ENCODE results near the gene RAP1GDS1. TPM values are rescaled to one million over a fixed set of nuclear protein-coding genes. Genes with fewer than 3 reads are reported as not detected.

RAP1GDS1 gene
- total RNA-seq, 1 experiment from 2014 or later: 40.8 TPM

DNA sequence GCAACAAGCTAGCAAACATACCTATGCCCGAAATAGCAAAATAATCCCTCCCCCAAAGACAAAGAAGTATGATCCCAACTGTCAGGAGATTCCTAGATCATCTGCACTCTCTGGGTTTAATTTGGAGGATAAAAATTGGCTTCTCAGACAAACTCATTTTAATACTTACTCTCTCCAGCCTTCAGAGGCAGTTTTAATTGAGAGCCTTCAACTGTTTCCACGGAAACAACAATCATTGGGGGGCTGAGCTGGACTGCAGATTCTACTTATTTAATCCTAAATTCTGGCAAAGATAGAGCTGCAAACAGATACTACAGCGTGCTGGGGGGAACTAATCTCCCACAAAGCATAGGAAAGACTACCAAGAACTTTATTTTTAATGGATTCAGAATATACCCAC lies 229.1 kb downstream of the RAP1GDS1 start (continued):
- TF ChIP-seq ZFX (IDR thresholded peaks at IDR 0.05): no peak
- TF ChIP-seq, protein P1, sequence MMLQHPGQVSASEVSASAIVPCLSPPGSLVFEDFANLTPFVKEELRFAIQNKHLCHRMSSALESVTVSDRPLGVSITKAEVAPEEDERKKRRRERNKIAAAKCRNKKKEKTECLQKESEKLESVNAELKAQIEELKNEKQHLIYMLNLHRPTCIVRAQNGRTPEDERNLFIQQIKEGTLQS (IDR thresholded peaks at IDR 0.05): no peak
- TF ChIP-seq JUND (IDR thresholded peaks at IDR 0.05): no peak
- TF ChIP-seq, protein P2, sequence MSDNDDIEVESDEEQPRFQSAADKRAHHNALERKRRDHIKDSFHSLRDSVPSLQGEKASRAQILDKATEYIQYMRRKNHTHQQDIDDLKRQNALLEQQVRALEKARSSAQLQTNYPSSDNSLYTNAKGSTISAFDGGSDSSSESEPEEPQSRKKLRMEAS (IDR thresholded peaks at IDR 0.05): no peak

DNA sequence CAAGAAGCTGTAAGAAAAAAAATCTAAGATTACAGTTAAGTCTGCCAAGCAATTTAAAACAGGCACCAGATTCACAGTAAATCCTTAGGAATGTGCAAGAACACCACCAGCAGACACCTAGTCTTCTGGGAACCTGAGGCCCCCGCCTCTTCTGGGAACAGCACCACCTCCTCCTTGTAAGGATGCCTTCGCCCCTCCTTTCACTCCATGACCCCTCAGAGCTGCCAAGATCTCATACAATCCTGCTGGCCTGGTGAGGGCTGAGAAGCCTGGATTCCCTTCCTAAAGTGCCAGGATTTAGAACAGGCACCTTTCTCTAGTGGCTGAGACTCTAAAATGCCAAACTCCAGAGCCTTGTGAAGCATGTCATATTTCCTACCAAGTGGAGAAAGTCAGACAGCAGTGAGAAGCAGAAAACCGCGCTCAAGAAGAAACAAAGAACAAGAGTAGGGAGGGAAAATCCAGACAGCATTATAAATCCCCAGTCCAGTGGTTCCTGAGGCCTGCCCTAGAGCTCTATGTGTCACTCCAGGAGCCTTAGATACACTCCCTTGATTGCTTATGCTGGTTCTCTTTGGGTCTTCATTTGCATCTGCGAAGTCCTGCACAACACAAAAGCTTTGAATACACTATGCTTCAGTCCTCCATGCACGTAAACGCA lies 230.8 kb downstream of the RAP1GDS1 start:
- DNase-seq (ENCODE audit: low read depth, low spot score): no peak

More for the DNA sequence above, 230.8 kb downstream of the RAP1GDS1 start:
- no peaks in the 10 kb centered on the region for H3K36me3 ChIP-seq (ENCODE audit: control insufficient read depth in 1 of 2, insufficient read depth in 2 of 2, low read length in 2 of 2)
- no peak overlapping the region for H3K9ac ChIP-seq (ENCODE audit: low read length)
- ChIA-PET POLR2A (no interaction called here), CTCF (no interaction called here), RAD21 (ENCODE audit: low non-redundant PET in 1 of 2, low total read pairs in 2 of 2, uncharacterized antibody in 2 of 2, unreplicated experiment in 2 of 2) (no interaction called here)
- H3K4me1 ChIP-seq (ENCODE audit: control insufficient read depth in 1 of 2, insufficient read depth in 2 of 2, low read length in 2 of 2): peaks cover 0 to 10% of the 10 kb centered on the region in 2 experiments; a peak in 1 of 4 replicates
- H2AFZ ChIP-seq (ENCODE audit: low read depth, low read length, poor library complexity, severe bottlenecking): no peak overlapping the region
- no peak overlapping the region for H3K4me2 ChIP-seq (ENCODE audit: low read length)
- ATAC-seq: no peak
- H3K79me2 ChIP-seq (ENCODE audit: insufficient read depth, low read length): peaks cover 63% of the 10 kb centered on the region
- H3K27me3 ChIP-seq (ENCODE audit: insufficient read depth, low read length): no peaks in the 10 kb centered on the region
- no peak overlapping the region for H3K4me3 ChIP-seq (replicated peaks in 1 of 2; ENCODE audit: low read depth in 1 of 2, low read length in 2 of 2)
- no peak overlapping the region for H3K27ac ChIP-seq (ENCODE audit: low read depth, low read length)
- BruUV-seq (replicated peaks): no TSS peak
- intact Hi-C loops (cut with micrococcal nuclease): no loop called here
- no peaks in the 10 kb centered on the region; the same call in 1 of the 2 replicates for H4K20me1 ChIP-seq (ENCODE audit: insufficient read depth)
- H3K9me2 ChIP-seq (ENCODE audit: insufficient read depth): no peaks in the 10 kb centered on the region
- no peaks in the 10 kb centered on the region for H3K9me3 ChIP-seq (ENCODE audit: control insufficient read depth in 1 of 2, insufficient read depth in 1 of 2, low read depth in 1 of 2, low read length in 2 of 2)
- TF ChIP-seq, protein P3, sequence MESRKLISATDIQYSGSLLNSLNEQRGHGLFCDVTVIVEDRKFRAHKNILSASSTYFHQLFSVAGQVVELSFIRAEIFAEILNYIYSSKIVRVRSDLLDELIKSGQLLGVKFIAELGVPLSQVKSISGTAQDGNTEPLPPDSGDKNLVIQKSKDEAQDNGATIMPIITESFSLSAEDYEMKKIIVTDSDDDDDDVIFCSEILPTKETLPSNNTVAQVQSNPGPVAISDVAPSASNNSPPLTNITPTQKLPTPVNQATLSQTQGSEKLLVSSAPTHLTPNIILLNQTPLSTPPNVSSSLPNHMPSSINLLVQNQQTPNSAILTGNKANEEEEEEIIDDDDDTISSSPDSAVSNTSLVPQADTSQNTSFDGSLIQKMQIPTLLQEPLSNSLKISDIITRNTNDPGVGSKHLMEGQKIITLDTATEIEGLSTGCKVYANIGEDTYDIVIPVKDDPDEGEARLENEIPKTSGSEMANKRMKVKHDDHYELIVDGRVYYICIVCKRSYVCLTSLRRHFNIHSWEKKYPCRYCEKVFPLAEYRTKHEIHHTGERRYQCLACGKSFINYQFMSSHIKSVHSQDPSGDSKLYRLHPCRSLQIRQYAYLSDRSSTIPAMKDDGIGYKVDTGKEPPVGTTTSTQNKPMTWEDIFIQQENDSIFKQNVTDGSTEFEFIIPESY (IDR thresholded peaks at IDR 0.05; ENCODE audit: extremely low read depth, insufficient replicate concordance, low read length): no peak
- TF ChIP-seq ZNF274 (IDR thresholded peaks at IDR 0.05; ENCODE audit: low read depth, low read length) (no peak), ELF1 (IDR thresholded peaks at IDR 0.05; ENCODE audit: borderline replicate concordance, low read depth) (no peak), TCF7L2 (IDR thresholded peaks at IDR 0.05; ENCODE audit: borderline replicate concordance, extremely low read depth, insufficient read depth, insufficient read length) (no peak), EZH2 (IDR thresholded peaks at IDR 0.05) (no peak), CBX3 (IDR thresholded peaks at IDR 0.05; ENCODE audit: low read depth) (no peak), EGR1 (IDR thresholded peaks at IDR 0.05; ENCODE audit: low read depth) (no peak), RAD21 (IDR thresholded peaks at IDR 0.05; ENCODE audit: low read depth) (no peak), YY1 (IDR thresholded peaks at IDR 0.05; ENCODE audit: extremely low read depth, insufficient replicate concordance, low read depth, low read length) (no peak), CEBPB (IDR thresholded peaks at IDR 0.05; ENCODE audit: low read depth) (no peak), POLR2AphosphoS5 (IDR thresholded peaks at IDR 0.05; ENCODE audit: low read depth, low read length) (no peak), EZH2phosphoT487 (IDR thresholded peaks at IDR 0.05; ENCODE audit: borderline replicate concordance) (no peak), SP1 (IDR thresholded peaks at IDR 0.05; ENCODE audit: low read depth) (no peak), JUND (IDR thresholded peaks at IDR 0.05) (no peak)
- TF ChIP-seq, protein P4, sequence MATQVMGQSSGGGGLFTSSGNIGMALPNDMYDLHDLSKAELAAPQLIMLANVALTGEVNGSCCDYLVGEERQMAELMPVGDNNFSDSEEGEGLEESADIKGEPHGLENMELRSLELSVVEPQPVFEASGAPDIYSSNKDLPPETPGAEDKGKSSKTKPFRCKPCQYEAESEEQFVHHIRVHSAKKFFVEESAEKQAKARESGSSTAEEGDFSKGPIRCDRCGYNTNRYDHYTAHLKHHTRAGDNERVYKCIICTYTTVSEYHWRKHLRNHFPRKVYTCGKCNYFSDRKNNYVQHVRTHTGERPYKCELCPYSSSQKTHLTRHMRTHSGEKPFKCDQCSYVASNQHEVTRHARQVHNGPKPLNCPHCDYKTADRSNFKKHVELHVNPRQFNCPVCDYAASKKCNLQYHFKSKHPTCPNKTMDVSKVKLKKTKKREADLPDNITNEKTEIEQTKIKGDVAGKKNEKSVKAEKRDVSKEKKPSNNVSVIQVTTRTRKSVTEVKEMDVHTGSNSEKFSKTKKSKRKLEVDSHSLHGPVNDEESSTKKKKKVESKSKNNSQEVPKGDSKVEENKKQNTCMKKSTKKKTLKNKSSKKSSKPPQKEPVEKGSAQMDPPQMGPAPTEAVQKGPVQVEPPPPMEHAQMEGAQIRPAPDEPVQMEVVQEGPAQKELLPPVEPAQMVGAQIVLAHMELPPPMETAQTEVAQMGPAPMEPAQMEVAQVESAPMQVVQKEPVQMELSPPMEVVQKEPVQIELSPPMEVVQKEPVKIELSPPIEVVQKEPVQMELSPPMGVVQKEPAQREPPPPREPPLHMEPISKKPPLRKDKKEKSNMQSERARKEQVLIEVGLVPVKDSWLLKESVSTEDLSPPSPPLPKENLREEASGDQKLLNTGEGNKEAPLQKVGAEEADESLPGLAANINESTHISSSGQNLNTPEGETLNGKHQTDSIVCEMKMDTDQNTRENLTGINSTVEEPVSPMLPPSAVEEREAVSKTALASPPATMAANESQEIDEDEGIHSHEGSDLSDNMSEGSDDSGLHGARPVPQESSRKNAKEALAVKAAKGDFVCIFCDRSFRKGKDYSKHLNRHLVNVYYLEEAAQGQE (IDR thresholded peaks at IDR 0.05; ENCODE audit: low read depth): no peak
- TF ChIP-seq, protein P1 (IDR thresholded peaks at IDR 0.05): no peak
- TF ChIP-seq, protein P2 (IDR thresholded peaks at IDR 0.05): no peak
